ENCODE measurements around the gene SUCLG2.
A peak's percentile ranks its signal among the peaks of the same experiment; 100 is the strongest.

SUCLG2 gene

GRCh38 chr3:67648701-67649100, 5.7 kb downstream of the SUCLG2 start:
- peak; percentile 27 for DNase-seq

DNA sequence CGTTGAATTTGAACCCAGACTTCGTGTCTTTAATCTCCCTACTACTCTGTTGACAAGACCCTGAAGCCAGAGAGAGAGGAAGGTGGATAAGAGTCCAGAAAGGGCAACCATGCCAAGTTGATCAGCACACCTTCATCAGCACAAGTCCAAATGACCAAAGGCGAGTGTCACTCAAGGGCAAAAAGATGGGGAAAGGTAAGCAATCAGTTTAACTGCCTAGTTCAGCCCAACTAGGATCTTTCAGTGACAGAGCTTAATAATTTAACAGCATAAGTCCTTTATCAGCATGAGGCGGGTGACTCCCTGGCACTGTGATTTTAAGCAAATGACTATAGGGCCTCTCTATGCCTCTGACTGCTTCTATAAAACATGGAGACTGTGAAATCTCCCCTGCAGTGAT, 6.2 kb downstream of the SUCLG2 start:
- peak; percentile 14 for DNase-seq

- DNase-seq = peak; percentile 99
Observed at GRCh38 chr3:67647390-67647878, 7.0 kb downstream of the SUCLG2 start.

DNA sequence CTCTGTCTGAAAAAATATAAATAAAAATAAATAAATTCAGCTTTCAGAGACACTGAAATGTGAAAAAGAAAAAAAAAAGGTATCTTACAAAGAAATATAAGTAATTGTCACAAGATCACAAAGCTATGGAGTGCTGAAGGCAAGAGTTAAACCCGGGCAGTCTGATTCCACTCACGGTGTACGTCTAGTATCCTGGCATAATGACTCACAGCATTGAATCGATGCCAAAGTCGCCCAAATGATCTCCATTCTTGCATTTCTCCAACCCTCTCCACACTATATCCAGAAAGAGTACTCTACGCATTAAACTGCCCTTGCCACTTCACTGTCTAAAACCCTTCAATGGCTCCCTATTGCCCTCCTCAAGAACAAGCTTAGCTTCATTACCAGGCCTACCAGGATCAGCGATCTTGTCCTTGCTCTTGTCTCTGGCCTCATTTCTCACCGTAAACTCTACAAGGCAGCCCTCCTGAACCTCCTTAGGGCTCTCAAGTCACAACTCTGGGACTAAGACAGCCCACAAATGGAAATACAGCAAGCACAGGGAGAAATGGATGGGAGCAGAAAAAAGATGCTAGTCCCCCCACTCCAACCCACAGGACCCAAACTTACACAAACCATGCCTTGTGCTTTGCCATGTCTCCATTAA, 7.7 kb downstream of the SUCLG2 start:
- DNase-seq = peak; percentile 58

DNA sequence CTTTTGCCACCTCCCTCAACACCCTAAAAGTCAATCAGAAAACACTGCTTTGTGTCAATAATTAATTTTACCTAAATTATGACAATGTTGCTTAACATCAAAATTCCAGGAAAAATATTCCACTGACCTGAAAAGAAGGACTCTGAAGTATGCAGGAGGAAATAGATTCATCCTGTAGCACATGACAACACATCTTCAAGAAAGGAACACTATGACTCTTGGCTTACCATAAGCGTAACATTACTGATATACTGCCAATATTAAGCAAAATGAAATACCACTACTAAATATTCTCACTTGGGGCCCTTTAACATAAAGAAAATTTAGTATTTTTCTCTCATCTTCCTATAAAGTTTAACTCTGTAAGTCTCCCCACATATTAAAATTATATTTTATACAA, 9.6 kb downstream of the SUCLG2 start:
- no peak for DNase-seq

DNA sequence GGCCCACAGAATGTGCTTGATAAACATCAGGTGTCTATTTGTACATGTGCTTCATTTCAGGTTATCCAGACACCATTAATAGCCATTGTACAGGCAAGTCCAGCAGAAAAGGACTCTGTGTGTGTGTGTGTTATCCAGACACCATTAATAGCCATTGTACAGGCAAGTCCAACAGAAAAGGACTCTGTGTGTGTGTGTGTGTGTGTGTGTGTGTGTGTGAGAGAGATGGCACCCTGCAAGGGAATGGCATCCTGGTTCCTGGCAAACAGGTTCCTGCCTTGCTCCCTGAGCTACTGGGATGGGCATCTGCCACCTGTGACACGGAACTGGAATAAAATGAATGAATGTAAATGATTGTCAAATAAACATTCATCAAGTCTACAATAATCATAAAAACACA, 11.7 kb downstream of the SUCLG2 start:
- no peak for DNase-seq

DNA sequence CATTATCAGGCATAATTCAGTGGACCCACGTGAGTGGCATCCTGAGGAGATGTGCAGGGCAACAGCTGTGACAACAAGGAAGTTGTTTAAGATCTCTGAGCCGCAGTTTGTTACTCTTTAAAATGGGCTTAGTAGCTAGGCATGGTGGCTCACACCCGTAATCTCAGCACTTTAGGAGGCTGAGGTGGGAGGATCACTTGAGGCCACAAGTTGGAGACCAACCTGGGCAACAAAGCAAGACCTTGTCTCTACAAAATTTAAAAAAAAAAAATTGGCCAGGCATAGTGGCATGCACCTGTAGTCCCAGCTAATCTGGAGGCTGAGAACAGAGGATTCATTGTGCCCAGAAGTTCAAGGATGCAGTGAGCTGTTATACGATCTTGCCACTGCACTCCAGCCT, 12.2 kb downstream of the SUCLG2 start:
- no peak for DNase-seq

DNA sequence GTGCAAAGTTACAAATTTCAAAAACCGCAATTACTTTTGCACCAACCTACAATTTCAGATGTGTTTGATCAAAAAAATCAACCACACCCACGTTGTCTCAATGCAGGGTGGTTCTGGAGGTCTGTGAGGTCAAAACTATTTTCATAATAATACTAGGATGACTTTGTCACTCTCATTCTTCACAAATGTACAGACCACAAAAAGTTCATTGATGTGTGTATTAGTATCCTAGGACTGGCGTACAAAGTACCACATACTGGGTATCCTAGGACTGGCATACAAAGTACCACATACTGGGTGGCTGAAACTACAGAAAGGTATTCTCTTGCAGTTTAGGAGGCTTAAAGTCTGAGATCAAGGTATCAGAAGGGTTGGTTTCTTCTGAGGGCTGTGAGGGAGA, 13.0 kb downstream of the SUCLG2 start:
- no peak for DNase-seq

- DNase-seq = peak; percentile 54
Observed at GRCh38 chr3:67640023-67640660, 14.3 kb downstream of the SUCLG2 start.

- DNase-seq = no peak
Observed at GRCh38 chr3:67637255-67637900, 17.0 kb downstream of the SUCLG2 start.

- DNase-seq = peak; percentile 33
Observed at GRCh38 chr3:67635806-67636205, 18.6 kb downstream of the SUCLG2 start.

DNA sequence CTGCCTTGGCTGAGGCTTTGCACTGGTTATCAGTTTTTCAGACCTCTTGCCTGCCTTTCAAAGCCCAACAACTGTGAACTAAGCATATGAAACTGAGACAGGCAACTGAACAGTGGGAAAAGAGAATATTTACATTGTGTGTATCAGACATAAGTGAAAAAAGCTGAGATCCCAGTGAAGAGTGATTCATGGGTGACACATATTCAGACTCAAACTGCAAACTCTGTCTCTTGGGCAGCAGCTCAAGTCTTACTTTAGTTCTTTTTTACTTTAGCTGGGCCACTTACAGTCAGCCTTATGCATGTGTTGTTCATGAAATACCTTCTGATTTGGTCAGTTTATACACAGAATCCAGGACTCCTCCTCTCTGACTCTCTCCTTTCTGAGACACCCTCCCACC, 19.2 kb downstream of the SUCLG2 start:
- DNase-seq = peak; percentile 84

DNA sequence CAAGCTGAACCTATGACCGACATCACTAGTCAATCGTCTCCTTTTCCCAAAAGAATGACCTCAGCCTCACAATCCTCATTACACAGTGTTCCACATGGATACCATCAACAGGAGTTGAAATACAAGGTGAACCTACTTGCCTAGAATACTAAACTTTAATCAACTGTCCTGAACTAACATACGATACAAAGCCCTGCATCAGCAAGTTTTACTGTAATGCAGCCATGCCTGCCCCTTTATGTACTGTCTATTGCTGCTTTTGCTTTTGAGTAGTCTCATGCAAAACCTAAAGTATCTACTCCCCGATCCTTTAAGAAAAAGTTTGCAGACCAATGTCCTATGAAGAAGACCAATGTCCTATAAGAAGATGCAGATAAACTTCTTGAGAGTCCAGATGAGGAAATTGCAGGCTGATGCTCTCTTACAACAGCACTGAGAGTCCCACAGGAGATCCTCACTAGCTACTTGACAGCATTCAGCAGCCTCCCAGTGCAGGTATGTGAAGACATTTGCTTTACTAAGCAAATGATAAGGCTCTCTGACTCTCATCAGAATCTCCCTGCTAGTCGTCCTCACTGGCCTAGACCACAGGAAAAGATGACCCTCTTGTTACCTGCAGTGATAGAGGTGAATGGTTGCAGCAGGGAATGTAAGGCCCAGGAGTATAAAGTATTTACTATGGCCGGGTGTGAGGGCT, 23.6 kb downstream of the SUCLG2 start:
- DNase-seq = no peak

- DNase-seq = no peak
Observed at GRCh38 chr3:67624687-67625086, 29.7 kb downstream of the SUCLG2 start.

- DNase-seq = no peak
Observed at GRCh38 chr3:67624078-67624477, 30.3 kb downstream of the SUCLG2 start.

GRCh38 chr3:67622652-67623051, 31.8 kb downstream of the SUCLG2 start:
- DNase-seq = no peak

GRCh38 chr3:67620869-67621268, 33.5 kb downstream of the SUCLG2 start:
- DNase-seq = no peak

- DNase-seq = no peak
Observed at GRCh38 chr3:67619991-67620390, 34.4 kb downstream of the SUCLG2 start.

DNA sequence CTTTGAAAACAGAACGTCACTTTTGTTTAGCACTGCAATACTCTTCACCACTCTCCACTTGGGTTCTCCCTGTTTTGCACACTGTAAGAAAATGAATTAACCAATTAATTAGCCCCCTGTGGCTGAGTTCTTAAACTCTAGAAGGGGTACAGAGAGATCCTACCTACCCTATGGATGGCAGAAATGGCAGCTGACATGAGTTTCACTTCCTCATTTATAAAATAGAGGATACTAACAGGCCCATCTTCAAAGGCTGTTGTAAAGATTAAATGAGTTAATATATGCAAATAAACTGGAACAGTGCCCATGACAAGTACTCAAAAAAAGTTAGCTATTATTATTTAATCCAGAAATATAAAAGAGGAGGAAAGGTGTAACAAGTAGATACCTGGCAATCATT, 36.9 kb downstream of the SUCLG2 start:
- no peak for DNase-seq

GRCh38 chr3:67616046-67616445, 38.4 kb downstream of the SUCLG2 start:
- DNase-seq = no peak

- DNase-seq = no peak
Observed at GRCh38 chr3:67614195-67614594, 40.2 kb downstream of the SUCLG2 start.

DNA sequence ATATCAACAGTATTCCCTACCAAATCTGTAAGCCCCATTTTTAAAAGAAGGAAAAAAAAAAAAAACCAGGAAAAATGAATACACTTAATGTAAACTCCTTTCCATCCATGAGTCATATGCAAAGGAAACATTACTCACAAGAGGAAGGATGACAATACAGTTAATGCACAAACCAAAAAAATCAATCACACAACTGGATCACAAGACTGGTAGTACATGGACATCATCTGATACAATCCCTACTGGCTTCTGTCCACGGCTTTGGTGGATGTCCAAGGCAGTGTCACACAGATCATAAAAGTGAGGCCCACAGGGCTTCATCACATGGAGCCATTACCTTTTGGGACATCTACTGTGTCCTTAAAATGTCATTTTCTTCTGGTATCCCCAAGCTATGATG, 44.0 kb downstream of the SUCLG2 start:
- peak; percentile 69 for DNase-seq

DNA sequence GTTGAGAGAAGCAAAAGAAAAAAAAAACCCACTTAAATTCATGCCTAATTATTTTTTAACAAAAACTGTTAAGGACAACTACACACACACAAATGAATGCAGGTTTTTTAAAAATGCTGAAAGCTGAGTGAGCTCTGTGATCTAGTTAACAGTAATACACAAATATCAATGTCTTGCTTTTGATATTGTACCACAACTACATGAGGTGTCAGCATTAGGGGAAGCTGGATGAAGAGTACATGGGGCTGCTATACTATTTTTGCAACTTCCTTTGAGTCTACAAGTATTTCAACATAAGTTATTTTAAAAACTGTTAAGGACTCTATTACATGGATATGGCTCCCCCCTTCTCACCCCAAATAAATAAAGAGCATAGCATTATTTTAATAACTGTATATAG, 44.7 kb downstream of the SUCLG2 start:
- no peak for DNase-seq

DNA sequence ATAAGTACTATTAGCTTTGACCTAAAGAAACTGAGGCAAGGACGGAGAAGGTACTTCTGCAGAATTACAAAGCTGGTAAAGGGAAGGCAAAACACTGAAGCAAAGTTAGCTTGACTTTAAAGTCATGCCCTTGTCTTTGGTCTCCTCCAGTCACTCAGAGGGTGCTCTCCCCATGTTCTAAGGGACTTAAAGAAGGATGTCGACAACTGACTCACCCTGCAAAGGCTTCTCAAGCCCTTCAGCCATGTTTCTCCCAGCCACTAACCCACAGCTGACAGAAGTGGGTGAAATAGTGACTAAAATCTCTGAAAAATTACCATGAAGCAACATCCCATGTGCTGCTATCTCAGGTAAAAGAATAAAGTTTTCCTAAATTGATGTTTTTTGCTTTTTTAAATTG, 46.4 kb downstream of the SUCLG2 start:
- DNase-seq = no peak

Measured in EL (cell line).